HG03571 (cell line): ENCODE measurements around the gene KCNMB3.

Experiments
- ATAC-seq: cut with Tn5 transposase; IDR thresholded peaks from one replicate; pipeline ENCODE4 v1.9.1; 2021; ENCODE audit not compliant: unreplicated experiment

The KCNMB3 gene

GRCh38 chr3:179200790-179201189, 50.1 kb downstream of the KCNMB3 start:
- ATAC-seq: no peak

- ATAC-seq: no peak
Observed at GRCh38 chr3:179196700-179197099, 54.2 kb downstream of the KCNMB3 start.

DNA sequence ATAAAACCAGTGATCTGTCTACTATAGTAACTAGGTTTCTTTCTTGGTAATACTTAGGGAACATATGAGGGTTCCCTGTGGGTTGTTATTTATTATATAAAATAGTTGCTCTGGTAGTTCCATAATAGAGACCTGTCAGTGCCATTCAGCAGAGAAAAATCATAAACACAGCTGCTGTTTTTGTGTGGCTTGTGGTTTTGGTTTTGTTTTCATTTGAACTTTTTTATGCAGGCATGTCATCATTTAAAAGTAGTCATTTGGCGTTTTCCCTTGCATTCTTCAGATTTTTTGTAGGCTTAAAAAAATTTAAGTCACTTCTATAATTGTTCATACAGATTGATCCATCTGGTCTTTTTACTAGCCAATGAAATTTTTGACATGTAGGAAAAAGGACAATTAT, 54.8 kb downstream of the KCNMB3 start:
- ATAC-seq: peak; percentile 80

- ATAC-seq: no peak
Observed at GRCh38 chr3:179194931-179195330, 56.0 kb downstream of the KCNMB3 start.
